Ishikawa (cell line): ENCODE results near the gene PRG2.

Experiments
- CEBPB ChIP-seq: IDR thresholded peaks from 2 replicates; pipeline ENCODE4 v1.6.1; 2012
- CREB1 ChIP-seq: IDR thresholded peaks from 2 replicates; pipeline ENCODE4 v1.6.1; 2012; ENCODE audit warnings: low read depth
- EGR1 ChIP-seq: IDR thresholded peaks from 2 replicates; pipeline ENCODE4 v1.6.1; 2012
- EP300 ChIP-seq: IDR thresholded peaks from 2 replicates; pipeline ENCODE4 v1.6.1; 2012; ENCODE audit warnings: borderline replicate concordance
- FOXM1 ChIP-seq: IDR thresholded peaks from 2 replicates; pipeline ENCODE4 v1.6.1; 2012; ENCODE audit warnings: low read depth, borderline replicate concordance
- MAX ChIP-seq: IDR thresholded peaks from 2 replicates; pipeline ENCODE4 v1.6.1; 2012
- NFIC ChIP-seq: IDR thresholded peaks from 2 replicates; pipeline ENCODE4 v1.6.1; 2012
- RAD21 ChIP-seq: IDR thresholded peaks from 2 replicates; pipeline ENCODE4 v1.6.1; 2012; ENCODE audit warnings: low read depth
- TAF1 ChIP-seq: IDR thresholded peaks from 2 replicates; pipeline ENCODE4 v1.6.1; 2012; ENCODE audit warnings: low read depth, mild to moderate bottlenecking
- TCF12 ChIP-seq: IDR thresholded peaks from 2 replicates; pipeline ENCODE4 v1.6.1; 2012; ENCODE audit warnings: low read depth
- TEAD4 ChIP-seq: IDR thresholded peaks from 2 replicates; pipeline ENCODE4 v1.6.1; 2012
- USF1 ChIP-seq: IDR thresholded peaks from 2 replicates; pipeline ENCODE4 v1.6.1; 2012
- YY1 ChIP-seq: IDR thresholded peaks from 2 replicates; pipeline ENCODE4 v1.6.1; 2012; ENCODE audit warnings: low read depth
- ZBTB7A ChIP-seq: IDR thresholded peaks from 2 replicates; pipeline ENCODE4 v1.6.1; 2012; ENCODE audit warnings: low read depth
- TF ChIP-seq, protein P1 (sequence below): IDR thresholded peaks from 2 replicates; pipeline ENCODE4 v1.6.1; 2012; ENCODE audit warnings: low read depth, mild to moderate bottlenecking

The PRG2 gene

GRCh38 chr11:57370251-57370650 is 20.2 kb downstream of the PRG2 start:
- TF ChIP-seq YY1, result no peak
- no peak for TF ChIP-seq CREB1
- TF ChIP-seq NFIC, result no peak
- TF ChIP-seq RAD21, result no peak
- no peak for TF ChIP-seq FOXM1
- TF ChIP-seq EP300, result no peak
- no peak for TF ChIP-seq CEBPB
- TF ChIP-seq EGR1, result no peak
- TF ChIP-seq TCF12, result no peak

DNA sequence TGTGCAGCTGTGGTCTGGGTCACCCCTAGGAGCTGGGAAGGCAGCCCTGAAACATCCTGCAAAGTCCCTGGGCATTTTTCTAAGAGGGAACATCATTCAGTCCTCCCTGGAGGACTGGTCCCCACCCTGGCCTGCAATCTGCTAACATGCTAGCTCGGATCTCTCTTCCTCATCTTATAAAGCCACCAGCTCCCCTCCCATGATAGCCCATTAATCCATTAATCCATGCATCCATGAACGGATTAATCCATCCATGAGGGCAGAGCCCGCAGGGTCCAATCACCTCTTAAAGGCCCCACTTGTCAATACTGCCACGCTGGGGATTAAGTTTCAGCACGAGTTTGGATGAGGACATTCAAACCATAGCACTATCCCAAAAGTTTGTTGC is 21.6 kb downstream of the PRG2 start:
- TF ChIP-seq FOXM1 (no peak), TCF12 (no peak), EGR1 (no peak), EP300 (no peak), CREB1 (no peak), RAD21 (no peak), MAX (no peak), TEAD4 (no peak), USF1 (no peak), ZBTB7A (no peak)

DNA sequence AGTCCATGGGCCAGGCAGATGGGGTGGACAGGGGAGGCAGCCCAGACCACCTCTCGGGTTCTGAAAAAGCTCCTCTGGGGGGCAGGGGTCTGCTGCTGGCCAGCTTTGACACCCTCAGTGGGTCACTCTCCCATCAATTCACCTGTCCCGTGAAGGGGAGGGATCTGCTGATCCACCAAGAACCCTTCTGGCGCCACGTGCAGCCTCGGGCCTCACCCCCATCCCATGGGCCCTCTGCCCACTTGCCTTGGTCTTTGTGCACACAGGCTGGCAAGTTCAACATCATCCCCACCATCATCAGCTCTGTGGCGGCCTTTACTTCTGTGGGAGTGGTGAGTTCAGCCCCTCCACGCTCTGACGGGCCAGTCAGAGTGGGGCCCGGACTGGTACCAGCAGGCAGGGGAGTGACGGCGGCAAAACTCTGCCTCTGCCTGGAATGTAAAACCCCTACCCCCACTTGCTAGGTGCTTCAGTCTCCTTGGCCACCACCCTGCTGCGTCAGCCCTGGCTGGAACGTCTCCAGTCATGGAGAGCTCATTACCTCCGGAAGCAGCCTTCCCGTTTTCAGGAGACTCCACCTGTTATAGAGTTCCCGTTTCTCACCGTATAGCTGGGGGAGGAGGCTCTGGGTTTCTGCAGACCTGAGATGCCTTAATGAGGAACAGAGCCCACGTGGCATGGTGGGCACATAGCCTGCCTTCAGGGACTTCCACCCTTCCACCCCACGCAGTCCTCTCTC is 22.2 kb downstream of the PRG2 start:
- TF ChIP-seq CEBPB (no peak), RAD21 (no peak), USF1 (no peak), CREB1 (no peak), NFIC (no peak)
- TF ChIP-seq, protein P1, sequence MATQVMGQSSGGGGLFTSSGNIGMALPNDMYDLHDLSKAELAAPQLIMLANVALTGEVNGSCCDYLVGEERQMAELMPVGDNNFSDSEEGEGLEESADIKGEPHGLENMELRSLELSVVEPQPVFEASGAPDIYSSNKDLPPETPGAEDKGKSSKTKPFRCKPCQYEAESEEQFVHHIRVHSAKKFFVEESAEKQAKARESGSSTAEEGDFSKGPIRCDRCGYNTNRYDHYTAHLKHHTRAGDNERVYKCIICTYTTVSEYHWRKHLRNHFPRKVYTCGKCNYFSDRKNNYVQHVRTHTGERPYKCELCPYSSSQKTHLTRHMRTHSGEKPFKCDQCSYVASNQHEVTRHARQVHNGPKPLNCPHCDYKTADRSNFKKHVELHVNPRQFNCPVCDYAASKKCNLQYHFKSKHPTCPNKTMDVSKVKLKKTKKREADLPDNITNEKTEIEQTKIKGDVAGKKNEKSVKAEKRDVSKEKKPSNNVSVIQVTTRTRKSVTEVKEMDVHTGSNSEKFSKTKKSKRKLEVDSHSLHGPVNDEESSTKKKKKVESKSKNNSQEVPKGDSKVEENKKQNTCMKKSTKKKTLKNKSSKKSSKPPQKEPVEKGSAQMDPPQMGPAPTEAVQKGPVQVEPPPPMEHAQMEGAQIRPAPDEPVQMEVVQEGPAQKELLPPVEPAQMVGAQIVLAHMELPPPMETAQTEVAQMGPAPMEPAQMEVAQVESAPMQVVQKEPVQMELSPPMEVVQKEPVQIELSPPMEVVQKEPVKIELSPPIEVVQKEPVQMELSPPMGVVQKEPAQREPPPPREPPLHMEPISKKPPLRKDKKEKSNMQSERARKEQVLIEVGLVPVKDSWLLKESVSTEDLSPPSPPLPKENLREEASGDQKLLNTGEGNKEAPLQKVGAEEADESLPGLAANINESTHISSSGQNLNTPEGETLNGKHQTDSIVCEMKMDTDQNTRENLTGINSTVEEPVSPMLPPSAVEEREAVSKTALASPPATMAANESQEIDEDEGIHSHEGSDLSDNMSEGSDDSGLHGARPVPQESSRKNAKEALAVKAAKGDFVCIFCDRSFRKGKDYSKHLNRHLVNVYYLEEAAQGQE, result no peak

DNA sequence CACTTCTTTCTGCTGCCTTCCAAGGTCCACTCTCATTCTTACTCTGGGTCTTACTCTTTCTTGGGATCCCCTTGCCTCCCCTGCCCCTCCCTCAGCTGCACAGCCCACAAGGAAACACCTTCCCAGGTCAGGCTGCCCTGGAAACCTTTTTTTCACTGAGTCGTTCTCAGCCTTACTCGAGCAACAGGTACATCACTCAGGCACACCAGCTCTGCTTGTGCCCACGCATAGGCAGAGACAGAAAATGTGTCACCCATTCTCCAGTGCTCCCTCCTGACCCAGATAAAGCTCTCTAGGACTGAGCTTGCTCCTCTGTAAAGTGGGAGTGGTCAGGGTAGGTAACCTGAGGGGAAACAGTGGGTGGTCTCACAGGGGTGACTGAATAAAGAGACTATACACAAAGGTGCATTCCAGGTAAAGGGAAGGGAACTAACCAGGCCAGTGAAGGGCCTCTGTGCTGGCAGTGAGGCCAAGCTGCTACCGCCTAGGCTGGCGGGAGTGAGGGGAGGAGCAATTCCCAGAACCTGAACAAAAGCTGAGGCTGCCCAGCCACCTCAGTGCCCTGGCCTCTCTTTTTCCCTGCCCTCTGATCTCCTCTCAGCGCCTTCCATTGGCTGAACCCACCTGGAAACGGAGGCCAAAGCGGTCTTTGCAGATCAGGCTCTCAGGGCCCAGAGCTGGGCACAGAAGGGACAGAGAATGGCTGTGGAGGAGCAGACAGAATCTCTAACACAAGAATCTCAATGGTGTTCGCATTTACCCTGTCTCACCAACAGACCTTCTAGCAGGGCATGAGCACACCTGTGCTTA is 25.4 kb downstream of the PRG2 start:
- TF ChIP-seq ZBTB7A (no peak), RAD21 (no peak), USF1 (no peak), TAF1 (no peak), MAX (no peak), CEBPB (no peak), EP300 (no peak)
- TF ChIP-seq, protein P1, result no peak

GRCh38 chr11:57363131-57364080 is 27.0 kb downstream of the PRG2 start:
- no peak for TF ChIP-seq YY1
- no peak for TF ChIP-seq MAX
- TF ChIP-seq ZBTB7A, result no peak
- TF ChIP-seq TCF12, result no peak
- no peak for TF ChIP-seq TEAD4
- TF ChIP-seq NFIC, result no peak
- no peak for TF ChIP-seq FOXM1
- no peak for TF ChIP-seq EGR1
- no peak for TF ChIP-seq RAD21
- no peak for TF ChIP-seq CEBPB
- TF ChIP-seq, protein P1, result no peak
- no peak for TF ChIP-seq USF1
